Measurements from ENCODE around the gene MCM3.

GRCh38 chr6:52233975-52234823 is 50.3 kb downstream of the MCM3 start:
- TF ChIP-seq ZNF645 (tag by site-specific recombination; IDR thresholded peaks at IDR 0.05) (no peak), ZNF585B (tag by site-specific recombination; IDR thresholded peaks at IDR 0.05) (no peak), ZNF600 (tag by site-specific recombination; IDR thresholded peaks at IDR 0.05) (peak; percentile 72), ZNF24 (tag by site-specific recombination; IDR thresholded peaks at IDR 0.05) (no peak), ZBTB26 (tag by site-specific recombination; optimal IDR thresholded peaks at IDR 0.05) (no peak)
- TF ChIP-seq, protein P1, sequence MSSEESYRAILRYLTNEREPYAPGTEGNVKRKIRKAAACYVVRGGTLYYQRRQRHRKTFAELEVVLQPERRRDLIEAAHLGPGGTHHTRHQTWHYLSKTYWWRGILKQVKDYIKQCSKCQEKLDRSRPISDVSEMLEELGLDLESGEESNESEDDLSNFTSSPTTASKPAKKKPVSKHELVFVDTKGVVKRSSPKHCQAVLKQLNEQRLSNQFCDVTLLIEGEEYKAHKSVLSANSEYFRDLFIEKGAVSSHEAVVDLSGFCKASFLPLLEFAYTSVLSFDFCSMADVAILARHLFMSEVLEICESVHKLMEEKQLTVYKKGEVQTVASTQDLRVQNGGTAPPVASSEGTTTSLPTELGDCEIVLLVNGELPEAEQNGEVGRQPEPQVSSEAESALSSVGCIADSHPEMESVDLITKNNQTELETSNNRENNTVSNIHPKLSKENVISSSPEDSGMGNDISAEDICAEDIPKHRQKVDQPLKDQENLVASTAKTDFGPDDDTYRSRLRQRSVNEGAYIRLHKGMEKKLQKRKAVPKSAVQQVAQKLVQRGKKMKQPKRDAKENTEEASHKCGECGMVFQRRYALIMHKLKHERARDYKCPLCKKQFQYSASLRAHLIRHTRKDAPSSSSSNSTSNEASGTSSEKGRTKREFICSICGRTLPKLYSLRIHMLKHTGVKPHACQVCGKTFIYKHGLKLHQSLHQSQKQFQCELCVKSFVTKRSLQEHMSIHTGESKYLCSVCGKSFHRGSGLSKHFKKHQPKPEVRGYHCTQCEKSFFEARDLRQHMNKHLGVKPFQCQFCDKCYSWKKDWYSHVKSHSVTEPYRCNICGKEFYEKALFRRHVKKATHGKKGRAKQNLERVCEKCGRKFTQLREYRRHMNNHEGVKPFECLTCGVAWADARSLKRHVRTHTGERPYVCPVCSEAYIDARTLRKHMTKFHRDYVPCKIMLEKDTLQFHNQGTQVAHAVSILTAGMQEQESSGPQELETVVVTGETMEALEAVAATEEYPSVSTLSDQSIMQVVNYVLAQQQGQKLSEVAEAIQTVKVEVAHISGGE (tag by site-specific recombination; conservative IDR thresholded peaks at IDR 0.05; ENCODE audit: low read depth) = no peak
- TF ChIP-seq, protein P2, sequence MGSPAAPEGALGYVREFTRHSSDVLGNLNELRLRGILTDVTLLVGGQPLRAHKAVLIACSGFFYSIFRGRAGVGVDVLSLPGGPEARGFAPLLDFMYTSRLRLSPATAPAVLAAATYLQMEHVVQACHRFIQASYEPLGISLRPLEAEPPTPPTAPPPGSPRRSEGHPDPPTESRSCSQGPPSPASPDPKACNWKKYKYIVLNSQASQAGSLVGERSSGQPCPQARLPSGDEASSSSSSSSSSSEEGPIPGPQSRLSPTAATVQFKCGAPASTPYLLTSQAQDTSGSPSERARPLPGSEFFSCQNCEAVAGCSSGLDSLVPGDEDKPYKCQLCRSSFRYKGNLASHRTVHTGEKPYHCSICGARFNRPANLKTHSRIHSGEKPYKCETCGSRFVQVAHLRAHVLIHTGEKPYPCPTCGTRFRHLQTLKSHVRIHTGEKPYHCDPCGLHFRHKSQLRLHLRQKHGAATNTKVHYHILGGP (tag by site-specific recombination; IDR thresholded peaks at IDR 0.05) = no peak
- TF ChIP-seq, protein P3, sequence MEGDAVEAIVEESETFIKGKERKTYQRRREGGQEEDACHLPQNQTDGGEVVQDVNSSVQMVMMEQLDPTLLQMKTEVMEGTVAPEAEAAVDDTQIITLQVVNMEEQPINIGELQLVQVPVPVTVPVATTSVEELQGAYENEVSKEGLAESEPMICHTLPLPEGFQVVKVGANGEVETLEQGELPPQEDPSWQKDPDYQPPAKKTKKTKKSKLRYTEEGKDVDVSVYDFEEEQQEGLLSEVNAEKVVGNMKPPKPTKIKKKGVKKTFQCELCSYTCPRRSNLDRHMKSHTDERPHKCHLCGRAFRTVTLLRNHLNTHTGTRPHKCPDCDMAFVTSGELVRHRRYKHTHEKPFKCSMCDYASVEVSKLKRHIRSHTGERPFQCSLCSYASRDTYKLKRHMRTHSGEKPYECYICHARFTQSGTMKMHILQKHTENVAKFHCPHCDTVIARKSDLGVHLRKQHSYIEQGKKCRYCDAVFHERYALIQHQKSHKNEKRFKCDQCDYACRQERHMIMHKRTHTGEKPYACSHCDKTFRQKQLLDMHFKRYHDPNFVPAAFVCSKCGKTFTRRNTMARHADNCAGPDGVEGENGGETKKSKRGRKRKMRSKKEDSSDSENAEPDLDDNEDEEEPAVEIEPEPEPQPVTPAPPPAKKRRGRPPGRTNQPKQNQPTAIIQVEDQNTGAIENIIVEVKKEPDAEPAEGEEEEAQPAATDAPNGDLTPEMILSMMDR (tag by site-specific recombination; IDR thresholded peaks at IDR 0.05) = peak; percentile 79; the same call in 1 of the 2 replicates
- TF ChIP-seq, protein P4, sequence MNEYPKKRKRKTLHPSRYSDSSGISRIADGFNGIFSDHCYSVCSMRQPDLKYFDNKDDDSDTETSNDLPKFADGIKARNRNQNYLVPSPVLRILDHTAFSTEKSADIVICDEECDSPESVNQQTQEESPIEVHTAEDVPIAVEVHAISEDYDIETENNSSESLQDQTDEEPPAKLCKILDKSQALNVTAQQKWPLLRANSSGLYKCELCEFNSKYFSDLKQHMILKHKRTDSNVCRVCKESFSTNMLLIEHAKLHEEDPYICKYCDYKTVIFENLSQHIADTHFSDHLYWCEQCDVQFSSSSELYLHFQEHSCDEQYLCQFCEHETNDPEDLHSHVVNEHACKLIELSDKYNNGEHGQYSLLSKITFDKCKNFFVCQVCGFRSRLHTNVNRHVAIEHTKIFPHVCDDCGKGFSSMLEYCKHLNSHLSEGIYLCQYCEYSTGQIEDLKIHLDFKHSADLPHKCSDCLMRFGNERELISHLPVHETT (tag by site-specific recombination; IDR thresholded peaks at IDR 0.05) = no peak
